ENCODE data around the gene LRRC4C. TPM values are rescaled to one million over a fixed set of nuclear protein-coding genes. Genes with fewer than 3 reads are reported as not detected.

The LRRC4C gene
- polyA plus RNA-seq, 1 of the 3 experiments (the other 2 are of a cell fraction) = 0.16 TPM

DNA sequence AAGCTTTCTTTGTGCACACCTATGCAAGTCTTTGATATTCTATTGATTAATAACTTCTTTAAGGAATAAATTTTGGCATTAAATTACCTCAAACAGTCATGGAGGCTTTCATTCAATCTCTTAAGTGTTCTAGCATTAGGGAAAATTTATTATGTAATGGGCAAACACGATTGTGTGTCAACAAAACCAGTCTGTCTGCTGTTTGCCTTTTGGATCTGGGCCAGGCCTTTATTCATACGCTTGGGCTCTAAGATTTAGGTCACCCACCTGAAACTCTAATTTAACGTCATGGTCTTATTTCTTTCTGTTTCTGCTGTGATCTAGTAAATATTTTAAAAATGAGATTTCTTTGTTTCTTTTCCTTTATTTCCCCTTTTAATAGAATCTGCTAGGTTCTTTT is 1270.6 kb downstream of the LRRC4C start (continued):
- no peak for TF ChIP-seq MEF2A (IDR thresholded peaks at IDR 0.05; ENCODE audit: borderline replicate concordance, low read depth)
- no peak for TF ChIP-seq EZH2phosphoT487 (IDR thresholded peaks at IDR 0.05; ENCODE audit: borderline replicate concordance, low read depth)
- no peak for TF ChIP-seq RFX5 (IDR thresholded peaks at IDR 0.05; ENCODE audit: low read length)
- no peak for TF ChIP-seq GATA2 (CRISPR knock-in tag; IDR thresholded peaks at IDR 0.05)
- no peak for TF ChIP-seq FOSL2 (IDR thresholded peaks at IDR 0.05; ENCODE audit: borderline replicate concordance, low read depth)
- TF ChIP-seq MXI1 (IDR thresholded peaks at IDR 0.05; ENCODE audit: low read depth, low read length) = no peak
- no peak for TF ChIP-seq GABPA (IDR thresholded peaks at IDR 0.05; ENCODE audit: low read depth)

DNA sequence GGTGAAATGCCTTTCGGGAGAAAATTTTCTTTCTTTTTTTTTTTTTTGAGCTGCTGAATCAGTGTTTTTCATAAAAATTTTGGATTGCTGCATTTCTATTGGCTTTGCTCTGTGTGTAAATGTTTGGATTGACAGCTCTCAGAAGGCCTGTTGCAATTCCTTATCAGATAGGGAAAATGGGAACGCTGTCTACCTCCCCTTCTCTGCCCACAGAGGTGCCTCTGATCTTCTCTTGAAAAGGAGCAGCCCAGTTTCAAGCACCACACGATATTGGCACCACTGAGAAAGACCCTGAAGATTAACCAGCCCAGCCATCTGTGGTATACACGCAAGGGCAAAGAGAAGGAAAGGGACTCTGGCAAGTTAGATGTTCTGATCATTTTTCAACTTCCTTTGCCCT is 1272.2 kb downstream of the LRRC4C start:
- 53% methylated on average over 4 of the region's 4 CpGs for WGBS (ENCODE audit: low lambda C conversion rate)
- CTCF ChIA-PET = interaction anchor here (0.6 to 2.4 kb wide), 2 partner anchors 15 to 372 kb away, joined by 4 to 5 read pairs; no protein-coding TSS in a partner anchor

More for the DNA sequence above, 1272.2 kb downstream of the LRRC4C start:
- Histone ChIP-seq H2AFZ (ENCODE audit: low read depth) (no peak overlapping the region), H3K4me2 (no peak overlapping the region), H3F3A (replicated peaks; ENCODE audit: insufficient read depth) (no peaks in the 10 kb centered on the region), H3K36me3 (replicated peaks in 1 of 2; ENCODE audit: control insufficient read depth in 1 of 2, insufficient read depth in 2 of 2, low read length in 1 of 2) (no peaks in the 10 kb centered on the region), H3K9ac (no peak overlapping the region), H3K4me3 (ENCODE audit: low read depth in 2 of 2, low read length in 1 of 2) (no peak overlapping the region), H4K20me1 (ENCODE audit: insufficient read depth) (no peaks in the 10 kb centered on the region), H3K4me1 (ENCODE audit: control insufficient read depth in 1 of 2, insufficient read depth in 2 of 2, low read depth in 1 of 2, low read length in 1 of 2) (peaks cover 0 to 25% of the 10 kb centered on the region in 2 experiments; a peak in 2 of 4 replicates), H3K79me2 (ENCODE audit: insufficient read depth) (no peaks in the 10 kb centered on the region), H3K9me2 (no peaks in the 10 kb centered on the region), H3K27me3 (ENCODE audit: insufficient read depth) (no peaks in the 10 kb centered on the region; the same call in 1 of the 2 replicates), H3K9me3 (no peaks in the 10 kb centered on the region), H3K27ac (ENCODE audit: low read depth in 2 of 2, low read length in 1 of 2) (no peak overlapping the region; a peak in 1 of 4 replicates)
- TF ChIP-seq EP300 (IDR thresholded peaks at IDR 0.05; ENCODE audit: borderline replicate concordance in 1 of 2, low read depth in 1 of 2, low read length in 1 of 2) (no peak), GATA2 (CRISPR knock-in tag; IDR thresholded peaks at IDR 0.05) (no peak; the same call in 1 of the 2 replicates), NFIC (IDR thresholded peaks at IDR 0.05; ENCODE audit: borderline replicate concordance) (no peak), MEF2A (IDR thresholded peaks at IDR 0.05; ENCODE audit: borderline replicate concordance, low read depth) (no peak), MXI1 (IDR thresholded peaks at IDR 0.05; ENCODE audit: low read depth, low read length) (no peak), TAF1 (IDR thresholded peaks at IDR 0.05; ENCODE audit: borderline replicate concordance, low read depth, low read length) (no peak), RXRA (IDR thresholded peaks at IDR 0.05; ENCODE audit: borderline replicate concordance, low read depth) (no peak), GABPA (IDR thresholded peaks at IDR 0.05; ENCODE audit: low read depth) (no peak), FOSL2 (IDR thresholded peaks at IDR 0.05; ENCODE audit: borderline replicate concordance, low read depth) (no peak), POLR2AphosphoS5 (IDR thresholded peaks at IDR 0.05; ENCODE audit: low read depth, low read length) (no peak), TEAD4 (IDR thresholded peaks at IDR 0.05; ENCODE audit: borderline replicate concordance, insufficient read depth) (no peak), FOXJ3 (CRISPR knock-in tag; IDR thresholded peaks at IDR 0.05) (no peak)
- TF ChIP-seq, protein P1, sequence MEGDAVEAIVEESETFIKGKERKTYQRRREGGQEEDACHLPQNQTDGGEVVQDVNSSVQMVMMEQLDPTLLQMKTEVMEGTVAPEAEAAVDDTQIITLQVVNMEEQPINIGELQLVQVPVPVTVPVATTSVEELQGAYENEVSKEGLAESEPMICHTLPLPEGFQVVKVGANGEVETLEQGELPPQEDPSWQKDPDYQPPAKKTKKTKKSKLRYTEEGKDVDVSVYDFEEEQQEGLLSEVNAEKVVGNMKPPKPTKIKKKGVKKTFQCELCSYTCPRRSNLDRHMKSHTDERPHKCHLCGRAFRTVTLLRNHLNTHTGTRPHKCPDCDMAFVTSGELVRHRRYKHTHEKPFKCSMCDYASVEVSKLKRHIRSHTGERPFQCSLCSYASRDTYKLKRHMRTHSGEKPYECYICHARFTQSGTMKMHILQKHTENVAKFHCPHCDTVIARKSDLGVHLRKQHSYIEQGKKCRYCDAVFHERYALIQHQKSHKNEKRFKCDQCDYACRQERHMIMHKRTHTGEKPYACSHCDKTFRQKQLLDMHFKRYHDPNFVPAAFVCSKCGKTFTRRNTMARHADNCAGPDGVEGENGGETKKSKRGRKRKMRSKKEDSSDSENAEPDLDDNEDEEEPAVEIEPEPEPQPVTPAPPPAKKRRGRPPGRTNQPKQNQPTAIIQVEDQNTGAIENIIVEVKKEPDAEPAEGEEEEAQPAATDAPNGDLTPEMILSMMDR (IDR thresholded peaks at IDR 0.05) = no peak
- TF ChIP-seq, protein P2, sequence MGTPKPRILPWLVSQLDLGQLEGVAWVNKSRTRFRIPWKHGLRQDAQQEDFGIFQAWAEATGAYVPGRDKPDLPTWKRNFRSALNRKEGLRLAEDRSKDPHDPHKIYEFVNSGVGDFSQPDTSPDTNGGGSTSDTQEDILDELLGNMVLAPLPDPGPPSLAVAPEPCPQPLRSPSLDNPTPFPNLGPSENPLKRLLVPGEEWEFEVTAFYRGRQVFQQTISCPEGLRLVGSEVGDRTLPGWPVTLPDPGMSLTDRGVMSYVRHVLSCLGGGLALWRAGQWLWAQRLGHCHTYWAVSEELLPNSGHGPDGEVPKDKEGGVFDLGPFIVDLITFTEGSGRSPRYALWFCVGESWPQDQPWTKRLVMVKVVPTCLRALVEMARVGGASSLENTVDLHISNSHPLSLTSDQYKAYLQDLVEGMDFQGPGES (IDR thresholded peaks at IDR 0.05; ENCODE audit: low read depth, low read length) = no peak
- TF ChIP-seq, protein P3, sequence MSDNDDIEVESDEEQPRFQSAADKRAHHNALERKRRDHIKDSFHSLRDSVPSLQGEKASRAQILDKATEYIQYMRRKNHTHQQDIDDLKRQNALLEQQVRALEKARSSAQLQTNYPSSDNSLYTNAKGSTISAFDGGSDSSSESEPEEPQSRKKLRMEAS (IDR thresholded peaks at IDR 0.05; ENCODE audit: low read depth) = no peak
- no peak for DNase-seq
- POLR2A ChIA-PET = interaction anchor here (0.6 kb wide), 1 partner anchor 9 kb away, joined by 3 read pairs; no protein-coding TSS in a partner anchor

All from SK-N-SH (cell line).